ENCODE measurements around the gene ITM2A.

The ITM2A gene

DNA sequence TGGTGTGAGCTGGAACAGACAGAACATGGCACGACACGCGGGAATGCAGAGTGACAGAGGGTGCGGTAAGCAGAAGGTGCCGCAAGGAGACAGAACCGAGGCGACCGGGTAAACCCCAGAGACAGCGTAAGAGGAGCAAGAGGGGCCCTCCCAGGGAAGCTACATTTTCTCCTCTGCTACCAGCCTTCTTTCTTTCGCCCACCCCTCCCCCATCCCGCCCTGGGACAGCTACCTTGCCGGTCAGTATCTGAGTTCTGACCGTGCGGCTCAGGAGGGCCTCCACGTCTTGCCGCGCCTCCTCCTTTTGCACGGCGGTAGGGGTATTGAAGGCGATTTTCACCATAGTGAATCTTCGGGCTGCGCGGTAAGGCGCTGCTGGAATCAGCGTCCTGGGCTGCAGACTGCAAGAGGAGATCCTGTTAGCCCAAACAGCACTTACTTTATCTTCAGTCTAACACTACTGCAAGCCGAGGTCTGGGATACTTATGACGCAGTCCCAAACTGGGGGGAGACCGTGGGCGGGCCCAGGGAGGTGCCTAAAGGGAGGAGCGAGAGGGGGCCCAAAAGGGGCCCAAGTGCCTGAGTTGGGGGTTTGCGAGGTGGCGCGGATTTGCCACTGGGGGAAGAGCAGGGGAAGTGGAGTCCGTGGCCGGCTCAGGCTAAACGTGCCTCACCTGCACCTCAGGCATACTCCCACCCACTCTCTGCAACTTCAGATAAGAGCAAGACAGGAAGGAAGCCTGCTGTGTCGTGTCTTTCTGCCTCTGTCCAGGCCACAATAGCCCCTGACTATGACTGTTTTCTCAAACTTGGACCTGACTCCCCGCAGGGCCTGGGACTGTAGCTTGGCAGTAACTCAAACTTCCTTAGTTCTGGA, at the start of gene ITM2A:
Gene ITM2A, minus strand, starts transcription at position 462 of the 877 bp plus-strand sequence. Its CDS starts 119 bp downstream, at position 343.
- no peak for DNase-seq

DNA sequence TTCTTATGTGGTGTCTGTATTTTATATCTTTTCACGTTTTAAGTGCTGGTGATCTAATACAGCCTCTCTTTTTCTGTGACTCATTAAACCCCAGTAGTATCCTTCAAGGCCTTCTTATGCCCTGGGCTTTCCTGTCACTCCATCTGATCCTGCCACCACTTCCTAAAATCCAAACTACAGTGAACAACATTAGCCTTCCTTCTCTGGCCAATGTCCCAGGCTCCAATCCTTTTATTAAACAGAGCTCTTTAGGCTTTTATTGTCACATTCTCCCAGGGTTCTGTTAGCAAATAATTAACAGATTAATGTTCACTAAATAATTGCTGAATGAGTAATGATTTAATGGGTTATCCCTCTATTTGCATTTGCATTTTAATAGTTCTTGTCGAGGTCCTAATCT, 47.9 kb upstream of the ITM2A start:
- no peak for DNase-seq

DNA sequence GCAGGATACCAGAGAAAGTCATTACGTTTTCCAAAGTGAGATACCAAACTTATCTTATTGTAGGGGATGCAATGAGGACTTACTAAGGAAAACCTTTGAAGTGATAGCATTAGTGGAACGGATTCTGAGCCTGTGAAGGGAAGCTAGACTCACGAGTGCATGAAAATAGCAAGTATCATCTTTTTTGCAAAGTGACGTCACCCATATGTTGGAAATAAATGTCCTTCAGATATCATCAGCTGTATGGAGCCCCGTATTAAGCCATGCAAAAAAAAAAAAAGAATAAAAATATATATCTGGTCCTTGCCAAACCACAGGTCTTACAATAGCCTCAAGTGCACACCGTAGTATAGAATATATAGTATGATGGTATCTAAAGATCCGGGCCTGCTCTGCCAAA, 46.8 kb upstream of the ITM2A start:
- DNase-seq, result no peak

GRCh38 chrX:79412972-79413371, 45.8 kb upstream of the ITM2A start:
- DNase-seq, result no peak

- no peak for DNase-seq
These were observed 45.0 kb upstream of the ITM2A start for GRCh38 chrX:79412166-79412565.

DNA sequence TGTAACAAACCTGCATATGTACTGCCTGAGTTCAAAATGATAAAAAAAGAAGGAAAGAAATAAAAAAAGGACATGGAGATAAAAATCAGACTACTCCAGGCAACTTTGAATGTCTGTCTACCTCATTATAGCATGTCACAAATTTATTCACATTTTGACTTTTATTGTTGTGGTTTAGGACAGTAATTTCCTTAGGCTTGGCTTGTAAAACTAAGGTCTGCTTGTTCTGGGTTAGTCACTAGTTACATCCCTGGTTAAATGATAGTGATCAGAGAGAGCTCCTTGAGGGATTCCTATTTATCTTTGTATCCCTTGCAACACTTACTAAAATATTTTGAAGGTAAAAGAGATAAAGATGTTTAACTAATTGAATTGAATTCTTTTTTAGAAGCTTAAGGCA, 42.5 kb upstream of the ITM2A start:
- no peak for DNase-seq

DNA sequence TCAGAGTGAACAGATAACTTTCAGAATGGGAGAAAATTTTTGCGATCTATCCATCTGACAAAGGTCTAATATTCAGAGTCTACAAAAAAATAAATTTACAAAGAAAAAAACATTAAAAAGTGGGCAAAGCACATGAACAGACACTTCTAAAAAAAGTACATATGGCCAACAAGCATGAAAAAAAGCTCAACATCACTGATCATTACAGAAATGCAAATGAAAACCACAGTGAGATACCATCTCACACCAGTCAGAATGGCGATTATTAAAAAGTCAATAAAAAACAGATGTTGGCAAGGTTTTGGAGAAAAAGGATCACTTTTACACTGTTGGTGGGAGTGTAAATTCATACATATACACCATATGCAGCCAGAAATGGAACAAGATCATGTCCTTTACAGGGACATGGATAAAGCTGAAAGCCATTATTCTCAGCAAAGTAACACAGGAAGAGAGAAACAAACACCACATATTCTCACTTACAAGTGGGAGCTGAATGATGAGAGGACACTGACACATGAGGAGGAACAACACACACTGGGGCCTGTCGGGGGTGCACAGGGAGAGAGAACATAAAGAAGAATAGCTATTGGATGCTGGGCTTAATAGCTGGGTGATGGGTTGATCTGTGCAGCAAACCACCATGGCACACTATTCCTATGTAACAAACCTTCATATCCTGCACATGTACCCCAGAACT, 41.6 kb upstream of the ITM2A start:
- no peak for DNase-seq

DNA sequence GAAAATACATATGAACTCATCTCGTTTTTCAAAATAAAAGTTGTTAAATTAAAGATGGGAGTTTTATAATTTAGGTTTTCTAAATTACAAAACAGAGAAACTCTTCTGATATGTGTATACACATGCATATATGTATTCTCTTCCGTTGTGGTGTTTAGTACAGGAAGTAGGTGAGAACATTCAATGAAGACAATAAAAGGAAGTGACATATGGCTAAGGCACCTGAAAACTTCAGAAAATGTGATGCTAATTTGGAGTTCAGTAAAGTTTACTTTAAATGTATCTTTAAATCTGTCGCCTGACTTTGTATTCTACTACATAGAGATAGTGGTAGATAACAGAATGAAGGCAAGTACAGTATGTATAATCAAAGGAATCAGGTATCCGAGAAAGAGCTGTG, 33.5 kb upstream of the ITM2A start:
- no peak for DNase-seq

- no peak for DNase-seq
These were observed 8.2 kb upstream of the ITM2A start for GRCh38 chrX:79375340-79375739.

DNA sequence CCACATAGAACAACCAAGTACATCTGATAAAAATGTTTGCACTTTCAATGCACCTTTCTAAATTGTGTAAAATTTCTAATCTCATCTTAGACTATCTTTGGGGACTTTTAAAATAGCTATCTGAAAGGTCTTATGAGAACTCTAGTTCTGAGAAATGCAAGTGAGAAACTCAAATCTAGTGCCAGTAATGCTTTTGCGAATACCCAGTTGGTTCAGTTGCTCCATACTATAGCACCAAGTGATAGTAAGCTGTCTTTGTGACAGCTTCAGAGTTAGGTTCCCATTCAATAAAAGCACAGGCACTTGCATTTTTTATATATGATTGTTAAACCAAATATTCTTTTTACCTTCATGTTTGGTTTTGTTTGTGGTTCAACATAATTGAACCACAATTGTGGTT, 4.5 kb upstream of the ITM2A start:
- no peak for DNase-seq

DNA sequence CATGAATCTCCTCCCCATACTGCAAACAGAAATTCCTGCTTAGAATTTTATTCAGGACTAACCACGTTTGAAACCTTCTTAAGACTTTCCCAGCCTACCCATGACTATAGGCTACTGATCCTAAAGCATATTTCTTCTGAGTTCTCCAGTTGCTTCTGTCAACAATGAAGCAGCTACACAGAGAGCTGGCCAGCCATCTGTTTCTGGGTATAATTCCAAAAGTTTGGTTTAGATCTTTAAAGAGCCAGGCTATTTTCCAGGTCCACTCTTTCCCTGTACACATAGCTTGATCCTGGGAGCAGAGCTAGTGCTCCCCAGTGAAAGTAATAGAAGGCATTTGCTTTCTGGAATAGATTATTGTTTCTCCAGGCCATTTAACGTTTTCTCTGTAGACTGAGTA, 4.0 kb upstream of the ITM2A start:
- no peak for DNase-seq

DNA sequence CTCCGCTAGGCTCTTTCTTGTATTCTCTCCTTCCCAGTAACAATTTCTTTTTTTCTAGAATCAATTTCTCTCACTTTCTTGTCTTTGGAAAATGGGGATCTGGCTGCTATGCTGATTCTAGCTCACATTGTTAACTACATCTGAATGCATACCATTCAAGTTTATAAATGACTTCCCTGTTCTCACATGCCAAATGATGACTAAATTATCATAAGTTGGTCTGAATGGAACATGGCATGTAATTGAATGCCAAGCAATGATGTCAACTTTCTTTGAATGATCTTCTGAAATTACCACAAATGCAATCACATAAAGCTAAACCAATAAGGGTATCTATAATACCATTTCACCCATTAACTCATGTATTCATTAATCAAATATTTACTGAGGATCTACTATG, 2.7 kb upstream of the ITM2A start:
- DNase-seq, result no peak

- DNase-seq, result no peak
These were observed 1.3 kb upstream of the ITM2A start for GRCh38 chrX:79368441-79368840.

- no peak for DNase-seq
These were observed 773 bp upstream of the ITM2A start for GRCh38 chrX:79367907-79368306.

- DNase-seq, result no peak
These were observed 620 bp downstream of the ITM2A start for GRCh38 chrX:79366556-79366872.

GRCh38 chrX:79365591-79365990, 1.5 kb downstream of the ITM2A start:
- no peak for DNase-seq

DNA sequence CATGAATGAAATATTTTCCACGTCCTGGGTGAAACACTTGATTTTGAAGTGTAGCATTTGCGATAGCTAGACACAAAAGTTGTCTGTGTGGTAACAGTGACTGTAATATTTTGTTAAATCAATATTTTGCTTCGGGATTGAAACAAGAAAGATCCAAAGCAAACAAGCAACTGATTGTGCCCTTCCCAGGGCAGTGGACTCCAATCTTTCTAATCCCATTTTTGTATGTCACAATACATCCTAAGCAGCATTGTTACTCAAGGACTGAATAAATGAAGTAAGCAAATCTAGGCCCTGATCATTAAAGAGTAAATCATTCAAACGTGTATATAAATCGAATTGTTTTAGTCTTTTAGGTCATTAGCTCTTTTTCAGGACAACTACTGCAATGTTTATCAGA, 2.8 kb downstream of the ITM2A start:
- DNase-seq, result no peak

DNA sequence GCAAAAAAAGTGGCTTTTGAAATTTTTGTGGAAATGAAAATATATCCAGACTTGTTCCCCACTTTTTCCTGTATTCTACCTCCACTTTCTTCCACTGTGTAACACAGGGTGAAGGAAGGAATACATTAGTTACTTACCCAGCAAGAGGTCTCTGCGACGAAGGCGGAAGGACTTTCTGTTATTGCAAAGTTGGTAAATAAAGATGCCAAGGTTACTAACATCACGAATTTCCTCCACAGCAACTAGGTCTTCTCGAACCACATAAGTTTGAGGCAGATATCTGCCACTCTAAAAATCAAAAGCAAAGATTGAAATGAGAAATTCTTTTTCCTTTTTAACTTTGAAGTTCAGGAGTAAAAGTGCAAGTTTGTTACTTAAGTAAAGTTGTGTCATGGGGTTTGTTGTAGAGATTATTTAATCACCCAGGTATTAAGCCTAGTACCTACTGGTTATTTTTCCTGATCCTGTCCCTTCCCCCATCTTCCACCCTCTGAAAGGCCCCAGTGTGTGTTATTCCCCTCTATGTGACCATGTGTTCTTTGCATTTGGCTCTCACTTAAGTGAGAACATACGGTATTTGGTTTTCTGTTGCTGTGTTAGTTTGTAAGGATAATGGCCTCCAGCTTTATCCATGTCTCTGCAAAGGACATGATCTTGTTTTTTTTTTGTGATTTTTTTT, 5.8 kb downstream of the ITM2A start:
- DNase-seq, result no peak

DNA sequence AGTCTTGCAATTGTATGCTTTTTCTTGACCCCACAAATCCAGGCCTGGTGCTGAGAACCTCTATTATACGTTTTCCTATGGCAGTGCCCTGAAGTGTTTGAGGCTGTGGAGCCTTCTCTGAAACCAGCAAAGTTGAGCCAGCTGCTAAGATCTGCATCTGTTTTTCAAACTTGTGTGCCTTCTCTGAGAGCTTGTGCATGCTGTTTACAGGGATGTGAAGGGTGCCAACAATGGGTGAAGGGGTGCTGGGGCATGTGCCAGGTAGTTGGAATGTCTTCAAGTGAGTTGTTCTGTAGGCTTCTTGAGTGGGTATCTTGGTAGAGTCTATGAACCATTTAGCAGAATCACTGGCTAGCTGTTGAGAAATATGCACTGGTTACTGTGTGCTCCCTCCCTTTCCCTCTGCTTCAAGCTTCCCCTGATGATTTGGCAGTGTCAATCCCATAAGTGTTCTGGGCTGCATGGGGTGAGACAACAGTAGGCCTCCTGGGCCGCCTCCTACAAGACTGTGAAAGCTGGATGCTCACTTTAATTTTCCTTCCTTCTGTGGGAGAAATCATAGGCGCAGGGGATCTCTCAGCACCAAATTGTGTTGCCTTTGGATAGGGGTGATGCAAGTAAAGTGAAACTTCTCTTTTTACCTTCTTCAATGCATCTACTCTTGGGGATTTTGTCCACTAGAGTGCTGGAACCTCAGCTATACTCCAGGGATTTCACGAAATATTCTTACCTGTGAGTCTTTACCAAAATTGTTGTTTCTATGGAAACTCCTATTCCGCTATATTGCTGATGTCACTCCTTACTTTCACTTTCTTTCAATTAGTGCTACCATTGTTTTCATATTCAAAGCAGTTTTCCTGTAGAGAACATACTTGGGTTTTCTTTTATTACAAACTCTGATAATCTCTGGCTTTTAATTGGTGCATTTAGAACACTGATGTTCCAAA, 30.0 kb downstream of the ITM2A start:
- no peak for DNase-seq

DNA sequence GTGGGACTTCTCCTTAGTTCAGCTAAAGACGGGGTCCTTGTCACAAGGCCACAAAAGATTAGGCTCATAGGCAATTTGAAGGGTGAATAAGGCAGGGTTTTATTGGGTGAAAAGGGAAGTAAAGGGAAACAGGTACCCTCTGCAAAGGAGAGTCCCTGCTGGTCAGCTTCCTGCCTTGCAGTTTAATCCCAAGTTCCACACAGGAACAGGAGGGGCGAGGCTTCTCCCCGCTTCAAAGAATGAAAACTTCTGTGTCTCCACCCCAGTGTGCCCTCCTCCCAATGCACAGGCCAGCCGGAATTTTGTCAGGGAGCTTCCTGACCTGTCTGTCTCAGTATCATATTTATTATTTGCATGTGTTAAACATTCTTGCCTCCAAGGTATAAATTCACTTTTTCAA, 37.1 kb downstream of the ITM2A start:
- no peak for DNase-seq

DNA sequence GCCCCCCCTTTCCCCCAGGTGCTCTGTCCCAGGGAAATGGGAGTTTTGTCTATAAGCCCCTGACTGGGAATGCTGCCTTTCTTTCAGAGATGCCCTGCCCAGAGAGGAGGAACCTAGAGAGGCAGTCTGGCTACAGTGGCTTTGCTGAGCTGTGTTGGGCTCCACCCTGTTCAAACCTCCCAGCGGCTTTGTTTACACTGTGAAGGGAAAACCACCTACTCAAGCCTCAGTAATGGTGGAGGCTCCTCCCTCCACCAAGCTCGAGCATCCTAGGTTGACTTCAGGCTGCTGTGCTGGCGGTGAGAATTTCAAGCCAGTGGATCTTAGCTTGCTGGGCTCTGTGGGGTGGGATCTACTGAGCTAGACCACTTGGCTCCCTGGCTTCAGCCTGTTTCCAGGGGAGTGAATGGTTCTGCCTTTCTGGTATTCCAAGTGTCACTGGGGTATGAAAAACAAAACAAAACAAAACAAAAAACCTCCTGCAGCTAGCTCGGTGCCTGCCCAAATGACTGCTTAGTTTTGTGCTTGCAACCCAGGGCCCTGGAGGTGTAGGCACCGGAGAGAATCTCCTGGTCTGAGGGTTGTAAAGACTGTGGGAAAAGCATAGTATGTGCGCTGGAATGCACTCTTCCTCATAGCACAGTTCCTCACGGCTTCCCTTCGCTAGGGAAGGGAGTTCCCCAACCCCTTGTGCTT, 41.7 kb downstream of the ITM2A start:
- DNase-seq, result no peak
